SK-N-SH treated with all-trans-retinoic acid at 6 μM for 48 hours (cell line): ENCODE measurements around the gene MMP24.

Experiments used
- ATAC-seq: fragments of 200-7000 bp; cut with Tn5 transposase; 3 replicates; pipeline ENCODE4 v1.9.1; 2020; ENCODE audit warnings: mild to moderate bottlenecking, moderate library complexity
- ARNTL ChIP-seq: fragments of 450-650 bp; formaldehyde crosslinking; IDR thresholded peaks from 2 replicates; pipeline ENCODE4 v1.5.0; 2020; ENCODE audit warnings: low read depth, mild to moderate bottlenecking, moderate library complexity, borderline replicate concordance
- CSDC2 ChIP-seq: fragments of 250-450 bp; sonication (Bioruptor Pico); IDR thresholded peaks from 2 replicates; pipeline ENCODE4 v1.5.0; 2020; ENCODE audit warnings: mild to moderate bottlenecking, moderate library complexity
- CSRNP3 ChIP-seq: fragments of 250-450 bp; sonication (Bioruptor Pico); IDR thresholded peaks from 2 replicates; pipeline ENCODE4 v1.5.1; 2021; ENCODE audit warnings: mild to moderate bottlenecking, moderate library complexity
- ESRRG ChIP-seq: fragments of 250-450 bp; sonication (Bioruptor Pico); IDR thresholded peaks from 2 replicates; pipeline ENCODE4 v1.6.1; 2021; ENCODE audit warnings: mild to moderate bottlenecking
- GLIS3 ChIP-seq: fragments of 250-450 bp; sonication (Bioruptor Pico); IDR thresholded peaks from 2 replicates; pipeline ENCODE4 v1.5.0; 2020; ENCODE audit warnings: mild to moderate bottlenecking, moderate library complexity
- ISL1 ChIP-seq: fragments of 250-450 bp; sonication (Bioruptor Pico); IDR thresholded peaks from 2 replicates; pipeline ENCODE4 v2.1.2; 2022; ENCODE audit warnings: mild to moderate bottlenecking, moderate library complexity
- OSR1 ChIP-seq: fragments of 250-450 bp; sonication (Bioruptor Pico); IDR thresholded peaks from 2 replicates; pipeline ENCODE4 v1.8.0; 2022; ENCODE audit warnings: moderate library complexity, mild to moderate bottlenecking, inconsistent platforms
- PPARA ChIP-seq: fragments of 250-450 bp; sonication (Bioruptor Pico); IDR thresholded peaks from 2 replicates; pipeline ENCODE4 v1.5.0; 2020; ENCODE audit warnings: mild to moderate bottlenecking, borderline replicate concordance
- RARB ChIP-seq: fragments of 250-450 bp; sonication (Bioruptor Pico); IDR thresholded peaks from 2 replicates; pipeline ENCODE4 v1.8.0; 2021; ENCODE audit warnings: mild to moderate bottlenecking, moderate library complexity
- TOX ChIP-seq: fragments of 250-450 bp; sonication (Bioruptor Pico); IDR thresholded peaks from 2 replicates; pipeline ENCODE4 v1.8.0; 2021; ENCODE audit warnings: mild to moderate bottlenecking, moderate library complexity, borderline replicate concordance
- TSHZ2 ChIP-seq: fragments of 250-450 bp; sonication (Bioruptor Pico); IDR thresholded peaks from 2 replicates; pipeline ENCODE4 v1.5.0; 2020; ENCODE audit warnings: mild to moderate bottlenecking, moderate library complexity
- ZC3H10 ChIP-seq: fragments of 250-450 bp; sonication (Bioruptor Pico); IDR thresholded peaks from 2 replicates; pipeline ENCODE4 v1.5.1; 2021; ENCODE audit warnings: mild to moderate bottlenecking, moderate library complexity
- ZFP3 ChIP-seq: fragments of 250-450 bp; sonication (Bioruptor Pico); IDR thresholded peaks from 2 replicates; pipeline ENCODE4 v1.5.0; 2020; ENCODE audit warnings: mild to moderate bottlenecking, moderate library complexity
- ZFP30 ChIP-seq: fragments of 450-650 bp; formaldehyde crosslinking; IDR thresholded peaks from 2 replicates; pipeline ENCODE4 v1.5.0; 2022; ENCODE audit warnings: mild to moderate bottlenecking, moderate library complexity
- ZNF565 ChIP-seq: fragments of 450-650 bp; formaldehyde crosslinking; conservative IDR thresholded peaks from 2 replicates; pipeline ENCODE4 v1.5.0; 2020; ENCODE audit warnings: low read depth, mild to moderate bottlenecking, moderate library complexity
- ZNF70 ChIP-seq: fragments of 450-650 bp; formaldehyde crosslinking; IDR thresholded peaks from 2 replicates; pipeline ENCODE4 v1.5.0; 2020; ENCODE audit warnings: mild to moderate bottlenecking, moderate library complexity
- ZNF8 ChIP-seq: fragments of 450-650 bp; formaldehyde crosslinking; IDR thresholded peaks from 2 replicates; pipeline ENCODE4 v1.5.0; 2020; ENCODE audit warnings: mild to moderate bottlenecking, moderate library complexity
- TF ChIP-seq, protein P1 (sequence below): fragments of 250-450 bp; sonication (Bioruptor Pico); IDR thresholded peaks from 2 replicates; pipeline ENCODE4 v1.8.0; 2021; ENCODE audit warnings: low read depth, mild to moderate bottlenecking, moderate library complexity, borderline replicate concordance

MMP24 gene

DNA sequence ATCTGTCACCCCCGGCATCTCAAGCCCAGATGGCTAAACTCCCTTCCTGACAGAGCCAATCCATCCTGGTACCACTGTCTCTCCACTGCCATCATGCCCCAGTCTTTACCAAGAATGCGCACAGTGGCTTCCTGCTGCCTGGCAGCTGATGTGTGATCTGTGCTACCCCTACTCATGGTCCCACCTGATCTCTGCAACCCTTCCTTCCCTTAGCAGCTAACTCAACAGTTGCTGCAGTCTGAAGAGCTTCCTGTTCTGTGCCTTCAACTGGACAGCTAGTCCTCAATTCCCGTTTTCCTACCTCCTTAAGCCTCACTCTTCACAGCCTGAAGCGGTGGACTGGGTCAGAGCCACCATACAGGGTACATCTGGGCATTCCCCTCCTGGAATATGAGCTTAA is 73.3 kb downstream of the MMP24 start (continued):
- TF ChIP-seq, protein P1, sequence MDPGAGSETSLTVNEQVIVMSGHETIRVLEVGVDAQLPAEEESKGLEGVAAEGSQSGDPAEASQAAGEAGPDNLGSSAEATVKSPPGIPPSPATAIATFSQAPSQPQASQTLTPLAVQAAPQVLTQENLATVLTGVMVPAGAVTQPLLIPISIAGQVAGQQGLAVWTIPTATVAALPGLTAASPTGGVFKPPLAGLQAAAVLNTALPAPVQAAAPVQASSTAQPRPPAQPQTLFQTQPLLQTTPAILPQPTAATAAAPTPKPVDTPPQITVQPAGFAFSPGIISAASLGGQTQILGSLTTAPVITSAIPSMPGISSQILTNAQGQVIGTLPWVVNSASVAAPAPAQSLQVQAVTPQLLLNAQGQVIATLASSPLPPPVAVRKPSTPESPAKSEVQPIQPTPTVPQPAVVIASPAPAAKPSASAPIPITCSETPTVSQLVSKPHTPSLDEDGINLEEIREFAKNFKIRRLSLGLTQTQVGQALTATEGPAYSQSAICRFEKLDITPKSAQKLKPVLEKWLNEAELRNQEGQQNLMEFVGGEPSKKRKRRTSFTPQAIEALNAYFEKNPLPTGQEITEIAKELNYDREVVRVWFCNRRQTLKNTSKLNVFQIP (CRISPR knock-in tag) = no peak

DNA sequence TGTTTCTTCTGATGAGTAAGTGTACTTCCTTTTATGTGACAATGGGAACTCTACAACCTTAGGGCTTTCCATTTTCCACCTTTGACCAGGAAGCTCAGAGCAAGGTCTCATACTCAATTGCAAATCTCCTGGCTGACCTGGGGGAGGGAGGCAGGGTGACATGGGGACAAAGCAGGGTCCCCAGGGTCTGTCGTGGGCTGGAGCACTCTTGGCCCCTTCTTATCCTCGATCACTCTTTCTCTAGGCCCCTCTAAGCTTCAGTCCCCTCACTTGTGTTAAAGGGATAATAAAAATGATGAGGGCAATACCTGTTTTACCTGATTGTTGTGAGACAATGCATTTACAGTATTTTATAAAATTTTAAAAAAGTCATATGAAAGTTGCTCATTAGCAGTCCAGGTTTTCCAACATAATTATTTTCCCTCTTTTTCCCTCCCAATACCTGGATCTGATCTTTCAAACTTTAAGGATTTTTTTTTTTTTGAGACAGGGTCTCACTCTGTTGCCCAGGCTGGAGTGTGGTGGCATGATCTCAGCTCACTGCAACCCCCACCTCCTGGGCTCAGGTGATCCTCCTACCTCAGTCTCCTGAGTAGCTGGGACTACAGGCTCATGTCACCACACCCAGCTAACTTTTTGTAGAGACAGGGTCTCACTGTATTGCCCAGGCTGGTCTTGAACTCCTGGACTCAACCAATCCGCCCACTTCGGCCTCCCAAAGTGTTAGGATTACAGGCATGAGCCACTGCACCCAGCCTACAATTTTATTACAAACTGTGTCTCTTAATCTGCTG is 74.2 kb downstream of the MMP24 start:
- TF ChIP-seq ISL1 (CRISPR knock-in tag) (no peak), OSR1 (no peak), ESRRG (CRISPR knock-in tag) (no peak), ZNF8 (CRISPR knock-in tag) (no peak), TOX (CRISPR knock-in tag) (no peak), ZNF70 (no peak), ZC3H10 (CRISPR knock-in tag) (no peak), ZFP30 (no peak), GLIS3 (CRISPR knock-in tag) (no peak), CSDC2 (no peak), PPARA (CRISPR knock-in tag) (no peak), CSRNP3 (CRISPR knock-in tag) (no peak), ARNTL (CRISPR knock-in tag) (no peak)
- TF ChIP-seq, protein P1 (CRISPR knock-in tag) = no peak
- TF ChIP-seq, all 23 proteins: peak for 0
- no peak for ATAC-seq

GRCh38 chr20:35301426-35301825 is 74.9 kb downstream of the MMP24 start:
- TF ChIP-seq CSDC2 = no peak
- TF ChIP-seq ARNTL (CRISPR knock-in tag) = no peak
- TF ChIP-seq CSRNP3 (CRISPR knock-in tag) = no peak
- TF ChIP-seq GLIS3 (CRISPR knock-in tag) = no peak
- no peak for TF ChIP-seq TSHZ2 (CRISPR knock-in tag)
- TF ChIP-seq RARB (CRISPR knock-in tag) = no peak
- no peak for TF ChIP-seq ZNF8 (CRISPR knock-in tag)
- TF ChIP-seq, protein P1 (CRISPR knock-in tag) = no peak
- TF ChIP-seq ZC3H10 (CRISPR knock-in tag) = no peak
- no peak for TF ChIP-seq ZNF565 (CRISPR knock-in tag)
- no peak for TF ChIP-seq ZFP3
- no peak for ATAC-seq
